Large intestine (tissue), 12 donors: ENCODE measurements around the gene CACNA1B. TPM values are rescaled to one million over a fixed set of nuclear protein-coding genes. Genes with fewer than 3 reads are reported as not detected.
"Not testable (repeated sequence)": the region's sequence is repeated elsewhere in the genome, so short reads cannot be mapped to it uniquely, and the experiment has no call there.

Source experiments
- DNase-seq, 2 donors: peaks; one replicate each; pipeline versions ENCODE4 v3.0.0 to v3.0.0-alpha.2; 2013
- H3K27ac ChIP-seq: one replicate; pipeline ENCODE4 v1.5.1; 2013; ENCODE audit warnings: low read length
- H3K27me3 ChIP-seq: 2 replicates; pipeline ENCODE4 v1.6.1; 2013; ENCODE audit warnings: low read length; ENCODE audit not compliant: control insufficient read depth, insufficient read depth
- H3K36me3 ChIP-seq: 2 replicates; pipeline ENCODE4 v1.6.1; 2013; ENCODE audit warnings: low read length; ENCODE audit not compliant: control insufficient read depth, insufficient read depth
- H3K4me1 ChIP-seq: one replicate; pipeline ENCODE4 v1.6.1; 2013; ENCODE audit warnings: low read length; ENCODE audit not compliant: control insufficient read depth, insufficient read depth
- H3K4me3 ChIP-seq: one replicate; pipeline ENCODE4 v1.5.1; 2013; ENCODE audit warnings: low read length
- H3K9me3 ChIP-seq: one replicate; pipeline ENCODE4 v1.6.1; 2013; ENCODE audit warnings: mild to moderate bottlenecking, low read depth, low read length, moderate library complexity; ENCODE audit not compliant: control insufficient read depth
- WGBS: methylation state at CpG from one replicate; pipeline ENCODE4 v1.1.5; 2013; ENCODE audit warnings: low lambda C conversion rate; ENCODE audit not compliant: insufficient coverage; 5-methylcytosine and 5-hydroxymethylcytosine counted together
- long read RNA-seq, 11 donors: transcript quantifications; one replicate each; lab custom pipeline, GENCODE V29; 2026
- polyA plus RNA-seq: library from polyadenylated mRNA; unstranded; fragments of 120-200 nt; gene quantifications from one replicate; pipeline ENCODE4 v1.2.1, GENCODE V29; 2013

The CACNA1B gene
- 1.8 TPM for polyA plus RNA-seq
- long read RNA-seq, donor 1, result 0 reads
- long read RNA-seq, donor 2, result 0 reads
- long read RNA-seq, donor 3, result 0 reads
- long read RNA-seq, donor 4, result 0 reads
- long read RNA-seq, donor 5, result 0 reads
- long read RNA-seq, donor 6, result 0 reads
- long read RNA-seq, donor 7, result 0 reads
- long read RNA-seq, donor 8, result 0 reads
- long read RNA-seq, donor 9, result 0 reads
- long read RNA-seq, donor 10, result 0 reads
- long read RNA-seq, donor 11, result 0 reads

DNA sequence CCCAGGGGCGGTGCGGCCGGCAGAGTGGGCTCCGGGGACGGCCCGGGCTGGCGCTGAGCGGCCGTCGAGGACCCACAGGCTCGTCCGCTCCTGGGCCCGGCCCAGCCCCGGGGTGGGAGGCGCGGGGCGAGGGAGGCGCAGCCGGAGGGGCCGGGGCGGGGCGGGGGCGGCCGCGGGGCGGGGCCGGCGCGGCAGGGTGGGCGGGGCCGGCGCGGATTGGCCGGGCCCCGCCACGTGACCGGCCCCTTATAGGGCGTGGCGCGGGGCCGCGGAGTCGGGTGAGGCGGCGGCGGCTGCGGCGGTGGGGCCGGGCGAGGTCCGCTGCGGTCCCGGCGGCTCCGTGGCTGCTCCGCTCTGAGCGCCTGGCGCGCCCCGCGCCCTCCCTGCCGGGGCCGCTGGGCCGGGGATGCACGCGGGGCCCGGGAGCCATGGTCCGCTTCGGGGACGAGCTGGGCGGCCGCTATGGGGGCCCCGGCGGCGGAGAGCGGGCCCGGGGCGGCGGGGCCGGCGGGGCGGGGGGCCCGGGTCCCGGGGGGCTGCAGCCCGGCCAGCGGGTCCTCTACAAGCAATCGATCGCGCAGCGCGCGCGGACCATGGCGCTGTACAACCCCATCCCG lies at the start of gene CACNA1B:
CACNA1B (plus strand) TSS at position 277 of the 617 bp plus-strand sequence; CDS start at position 429, 152 bp downstream.
- H3K9me3 ChIP-seq, H3K4me3 ChIP-seq, H3K36me3 ChIP-seq, H3K4me1 ChIP-seq, H3K27ac ChIP-seq, DNase-seq: not testable (repeated sequence)
- WGBS, result no CpG with 5 or more reads among the region's 95 CpGs
- peaks cover 25% of the 10 kb centered on the region for H3K27me3 ChIP-seq

DNA sequence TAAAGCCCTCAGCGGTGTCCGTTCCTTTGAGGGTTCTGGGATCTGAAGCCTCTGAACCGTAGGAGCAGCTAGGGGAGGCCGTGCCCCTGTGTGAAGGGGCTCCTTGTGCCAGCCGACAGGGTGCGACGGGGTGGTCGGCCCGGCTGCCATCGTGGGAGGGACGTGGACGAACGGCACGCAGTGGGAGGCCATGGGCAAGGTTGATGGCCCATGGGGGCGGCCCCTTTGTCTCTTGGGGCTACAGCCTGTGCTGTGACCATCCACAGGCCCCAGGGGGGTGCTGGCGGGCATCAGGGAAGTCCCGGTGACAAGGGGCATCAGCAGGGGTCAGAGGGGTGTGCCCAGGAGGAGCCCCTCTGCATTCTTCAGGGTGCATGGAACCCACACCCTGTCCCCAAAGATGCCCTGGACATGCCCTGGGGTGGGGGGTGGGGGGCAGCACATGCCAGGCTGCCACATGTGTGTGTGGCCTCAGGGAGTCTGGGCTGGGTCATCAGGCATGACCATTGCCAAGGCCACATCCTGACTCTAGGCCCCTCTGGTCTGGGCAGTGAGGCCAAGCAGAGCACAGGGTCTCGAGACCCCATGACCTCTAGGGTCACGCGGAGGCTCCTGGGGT lies 49.6 kb upstream of the CACNA1B start:
- Histone ChIP-seq H3K27me3 (no peaks in the 10 kb centered on the region), H3K36me3 (peaks cover 54% of the 10 kb centered on the region), H3K4me3 (no peak overlapping the region), H3K27ac (no peak overlapping the region), H3K4me1 (no peaks in the 10 kb centered on the region), H3K9me3 (peaks cover 19% of the 10 kb centered on the region)
- no CpG with 5 or more reads among the region's 20 CpGs for WGBS
- DNase-seq, result no peak

DNA sequence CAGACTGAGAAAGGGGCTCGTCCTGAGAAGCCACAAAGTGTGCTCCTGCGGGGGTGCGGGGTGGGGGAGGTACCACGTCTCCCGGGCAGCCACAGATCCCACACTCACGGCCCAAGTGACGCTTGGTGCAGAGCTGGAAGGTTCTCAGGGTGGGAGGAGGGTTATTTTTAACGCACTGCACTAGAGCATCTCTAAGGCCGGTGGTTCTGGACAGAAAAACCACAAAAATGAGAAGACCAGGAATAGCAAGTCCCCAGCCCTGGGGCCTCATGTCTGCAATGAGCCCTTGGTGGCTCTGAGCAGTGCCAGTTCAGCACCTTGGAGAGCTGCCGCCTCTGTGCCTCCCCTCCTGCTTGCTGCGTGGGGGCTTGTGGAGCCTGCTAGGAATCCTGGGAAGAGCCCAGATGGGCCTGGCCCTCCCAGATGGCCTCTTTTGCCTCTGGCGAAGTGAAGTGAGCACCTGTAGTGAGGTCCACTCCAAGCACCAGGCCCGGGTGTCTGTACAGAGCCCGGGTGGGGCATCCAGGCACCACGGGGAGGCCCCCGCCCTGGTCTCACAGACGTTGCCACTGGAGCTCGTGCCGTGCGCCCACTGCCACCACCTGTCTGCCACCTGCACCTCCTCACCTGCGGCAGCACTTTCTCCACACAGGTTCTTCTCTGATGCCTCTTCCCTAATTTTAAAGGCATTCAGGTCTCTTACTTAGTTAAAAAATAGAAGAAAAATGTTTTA lies 48.9 kb upstream of the CACNA1B start:
- DNase-seq, result no peak
- peaks cover 24% of the 10 kb centered on the region for H3K9me3 ChIP-seq
- 83% methylated on average over 1 of the region's 21 CpGs for WGBS

DNA sequence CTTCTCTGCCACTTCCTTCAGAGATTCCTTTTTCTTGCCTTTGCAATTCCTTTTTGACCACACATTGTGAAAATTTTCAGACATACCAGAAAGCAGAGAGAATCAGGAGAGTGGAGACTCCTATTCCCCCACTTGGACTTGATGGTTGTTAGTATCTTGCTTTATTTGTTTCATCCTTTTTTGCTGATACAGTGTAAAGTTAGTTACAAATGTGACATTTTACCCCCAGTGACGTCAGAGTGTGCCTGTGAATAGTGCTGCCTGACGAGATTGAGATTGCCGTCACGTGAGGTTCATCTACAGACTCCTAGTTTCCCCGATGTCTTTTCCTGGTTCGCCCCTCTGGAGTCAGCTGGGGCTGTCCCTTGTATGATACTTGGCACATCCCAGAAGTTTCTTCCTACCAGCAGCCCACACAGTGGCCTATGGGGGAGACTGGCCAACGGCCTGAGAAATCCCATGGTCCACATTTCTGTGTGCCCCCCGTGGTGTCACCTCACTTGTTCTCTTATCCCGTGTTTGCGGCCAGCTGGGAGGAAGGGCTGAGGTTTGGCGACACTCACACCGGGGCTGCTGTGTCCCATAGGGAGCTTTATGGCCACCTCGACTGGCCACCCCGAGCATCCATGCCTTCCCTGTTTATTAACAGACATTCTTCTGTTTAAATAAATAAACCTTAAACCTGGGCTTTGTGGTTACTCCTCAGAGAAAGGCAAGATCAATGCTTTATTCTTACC lies 48.2 kb upstream of the CACNA1B start:
- no peaks in the 10 kb centered on the region for H3K27me3 ChIP-seq
- peaks cover 31% of the 10 kb centered on the region for H3K9me3 ChIP-seq
- no peak for DNase-seq
- H3K4me1 ChIP-seq, result no peaks in the 10 kb centered on the region
- H3K4me3 ChIP-seq, result no peak overlapping the region
- 90% methylated on average over 2 of the region's 14 CpGs for WGBS
- H3K36me3 ChIP-seq, result peaks cover 62% of the 10 kb centered on the region
- no peak overlapping the region for H3K27ac ChIP-seq

More for the DNA sequence above, 48.9 kb upstream of the CACNA1B start:
- H3K27me3 ChIP-seq, result no peaks in the 10 kb centered on the region
- no peak overlapping the region for H3K4me3 ChIP-seq
- H3K36me3 ChIP-seq, result peaks cover 61% of the 10 kb centered on the region
- no peaks in the 10 kb centered on the region for H3K4me1 ChIP-seq
- no peak overlapping the region for H3K27ac ChIP-seq

DNA sequence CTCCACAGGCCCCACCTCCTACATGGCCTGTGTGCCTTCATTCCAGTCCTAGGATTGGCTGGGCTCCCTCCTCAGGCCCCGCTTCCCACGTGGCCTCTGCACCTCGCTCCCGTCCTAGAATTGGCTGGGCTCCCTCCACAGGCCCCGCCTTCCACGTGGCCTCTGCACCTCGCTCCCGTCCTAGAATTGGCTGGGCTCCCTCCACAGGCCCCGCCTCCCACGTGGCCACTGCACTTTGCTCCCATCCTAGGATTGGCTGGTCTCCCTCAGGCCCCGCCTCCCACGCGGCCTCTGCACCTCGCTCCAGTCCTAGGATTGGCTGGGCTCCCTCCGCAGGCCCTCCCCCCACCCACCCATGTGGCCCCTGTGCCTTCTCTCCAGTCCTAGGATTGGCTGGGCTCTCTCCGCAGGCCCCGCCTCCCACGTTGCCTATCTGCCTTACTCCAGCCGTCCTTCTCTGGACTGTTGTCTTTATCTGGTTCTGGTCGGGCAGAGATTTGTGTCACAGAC lies 45.3 kb upstream of the CACNA1B start:
- no peak for DNase-seq
- Histone ChIP-seq H3K27ac (no peak overlapping the region), H3K9me3 (peaks cover 29% of the 10 kb centered on the region), H3K27me3 (no peaks in the 10 kb centered on the region), H3K36me3 (peaks cover 57% of the 10 kb centered on the region), H3K4me1 (no peaks in the 10 kb centered on the region), H3K4me3 (no peak overlapping the region)
- no CpG with 5 or more reads among the region's 20 CpGs for WGBS

DNA sequence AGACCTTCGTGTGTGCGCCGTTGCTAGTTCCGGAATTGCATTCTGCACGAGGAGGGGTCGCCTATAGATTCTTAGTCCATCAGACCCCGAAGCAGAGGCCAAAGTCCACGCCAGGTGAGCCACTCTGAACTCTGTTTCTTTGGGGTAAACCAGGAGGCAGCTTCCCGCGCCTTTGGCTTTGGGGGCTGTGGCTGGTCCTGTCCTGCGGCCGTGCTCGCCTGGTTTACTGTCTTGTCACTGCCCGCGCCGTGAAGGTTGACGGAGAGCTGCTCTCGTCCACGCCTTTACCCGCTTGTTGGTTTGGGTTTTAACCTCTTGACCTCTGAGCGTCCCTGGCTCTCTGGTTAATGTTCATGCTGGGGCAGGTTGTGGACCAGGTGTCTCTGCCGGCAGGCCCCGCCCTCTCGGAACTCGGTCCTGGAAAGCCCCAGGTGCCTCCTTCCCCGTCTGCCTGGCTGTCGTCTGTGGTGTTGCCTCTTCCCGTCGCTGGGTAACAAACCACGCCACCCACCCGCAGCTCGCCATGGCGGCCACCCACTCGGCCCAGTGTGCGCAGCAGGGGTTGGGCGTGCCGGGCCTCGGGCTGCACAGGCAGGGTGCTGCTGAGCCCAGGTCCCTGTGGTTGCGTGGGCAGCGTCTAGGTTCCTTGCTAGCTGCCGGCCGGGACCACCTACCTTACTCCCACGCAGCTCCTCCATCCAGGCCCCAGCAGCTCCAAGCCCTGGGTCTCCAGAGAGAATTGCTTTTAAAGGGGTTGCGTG lies 44.6 kb upstream of the CACNA1B start:
- no peaks in the 10 kb centered on the region for H3K27me3 ChIP-seq
- H3K27ac ChIP-seq, result no peak overlapping the region
- H3K4me1 ChIP-seq, result no peaks in the 10 kb centered on the region
- no peak overlapping the region for H3K4me3 ChIP-seq
- 95% methylated on average over 4 of the region's 44 CpGs for WGBS
- DNase-seq, result no peak
- peaks cover 55% of the 10 kb centered on the region for H3K36me3 ChIP-seq
- peaks cover 29% of the 10 kb centered on the region for H3K9me3 ChIP-seq

DNA sequence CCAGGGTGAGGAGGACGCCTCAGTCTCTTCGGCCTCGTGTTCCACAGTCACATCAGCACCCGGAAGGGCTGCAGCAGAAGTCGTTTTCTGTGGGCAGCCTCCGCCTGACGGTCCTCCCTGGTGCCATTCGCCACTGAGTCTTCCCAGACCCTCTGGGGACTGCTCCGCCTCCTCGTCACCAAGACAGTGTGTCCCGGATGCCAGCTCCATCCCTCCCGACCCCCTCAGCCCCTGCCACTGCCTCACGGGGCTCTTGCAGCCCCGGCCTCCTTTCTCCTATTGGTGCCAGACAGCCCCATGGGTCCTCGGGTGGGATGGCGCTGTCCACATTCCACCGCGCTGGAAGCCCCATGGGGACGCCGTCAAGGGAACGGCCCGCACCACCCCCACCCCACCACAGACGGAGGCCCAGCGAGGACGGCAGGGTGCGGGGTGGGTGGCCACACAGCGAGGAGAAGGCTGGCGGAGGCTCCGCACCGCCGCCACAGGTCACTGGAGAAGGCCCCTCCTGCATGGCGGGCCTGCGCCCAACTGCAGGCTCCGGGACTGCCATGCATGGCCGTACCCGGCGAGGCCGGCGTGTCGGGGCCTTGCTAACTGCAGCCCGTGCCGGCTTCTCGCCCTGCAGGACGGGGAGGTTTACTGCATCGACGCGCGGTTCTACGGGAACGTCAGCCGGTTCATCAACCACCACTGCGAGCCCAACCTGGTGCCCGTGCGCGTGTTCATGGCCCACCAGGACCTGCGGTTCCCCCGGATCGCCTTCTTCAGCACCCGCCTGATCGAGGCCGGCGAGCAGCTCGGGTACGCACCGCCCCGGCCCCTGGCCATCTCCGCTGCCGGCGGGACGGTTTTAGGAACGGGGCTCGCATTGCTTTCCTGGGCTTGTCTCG lies 43.6 kb upstream of the CACNA1B start:
- WGBS, result no CpG with 5 or more reads among the region's 73 CpGs
- Histone ChIP-seq H3K9me3 (peaks cover 29% of the 10 kb centered on the region), H3K27ac (no peak overlapping the region), H3K36me3 (peaks cover 54% of the 10 kb centered on the region), H3K4me3 (no peak overlapping the region), H3K4me1 (no peaks in the 10 kb centered on the region), H3K27me3 (no peaks in the 10 kb centered on the region)
- DNase-seq, result no peak

DNA sequence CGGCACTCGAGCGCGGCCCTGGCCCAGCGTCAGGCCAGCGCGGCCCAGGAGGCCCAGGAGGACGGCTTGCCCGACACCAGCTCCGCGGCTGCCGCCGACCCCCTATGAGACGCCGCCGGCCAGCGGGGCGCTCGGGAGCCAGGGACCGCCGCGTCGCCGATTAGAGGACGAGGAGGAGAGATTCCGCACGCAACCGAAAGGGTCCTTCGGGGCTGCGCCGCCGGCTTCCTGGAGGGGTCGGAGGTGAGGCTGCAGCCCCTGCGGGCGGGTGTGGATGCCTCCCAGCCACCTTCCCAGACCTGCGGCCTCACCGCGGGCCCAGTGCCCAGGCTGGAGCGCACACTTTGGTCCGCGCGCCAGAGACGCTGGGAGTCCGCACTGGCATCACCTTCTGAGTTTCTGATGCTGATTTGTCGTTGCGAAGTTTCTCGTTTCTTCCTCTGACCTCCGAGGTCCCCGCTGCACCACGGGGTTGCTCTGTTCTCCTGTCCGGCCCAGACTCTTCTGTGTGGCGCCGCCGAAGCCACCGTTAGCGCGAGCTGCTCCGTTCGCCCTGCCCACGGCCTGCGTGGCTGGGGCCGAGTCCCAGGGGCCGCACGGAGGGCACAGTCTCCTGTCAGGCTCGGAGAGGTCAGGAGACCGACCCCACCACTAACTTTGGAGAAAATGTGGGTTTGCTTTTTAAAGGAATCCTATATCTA lies 42.6 kb upstream of the CACNA1B start:
- Histone ChIP-seq H3K4me3 (no peak overlapping the region), H3K36me3 (peaks cover 50% of the 10 kb centered on the region), H3K27ac (no peak overlapping the region), H3K4me1 (no peaks in the 10 kb centered on the region), H3K27me3 (no peaks in the 10 kb centered on the region), H3K9me3 (peaks cover 29% of the 10 kb centered on the region)
- no peak for DNase-seq
- WGBS, result no CpG with 5 or more reads among the region's 66 CpGs
